ENCODE results near the gene EFNA4. TPM values are rescaled to one million over a fixed set of nuclear protein-coding genes. Genes with fewer than 3 reads are reported as not detected.

EFNA4 gene
- total RNA-seq, 2 experiments from 2014 or later = 3.3 to 4.5 TPM

GRCh38 chr1:155034318-155035208 is 29.0 kb upstream of the EFNA4 start:
- intact Hi-C loops (cut with micrococcal nuclease) = no loop called here
- Mint-ChIP-seq H3K9me3 (no peaks in the 10 kb centered on the region), H3K36me3 (ENCODE audit: low read depth) (no peaks in the 10 kb centered on the region), H3K27ac (no peak overlapping the region), H3K4me1 (ENCODE audit: low read depth) (no peaks in the 10 kb centered on the region), H3K4me3 (no peak overlapping the region), H3K27me3 (ENCODE audit: low read depth) (no peaks in the 10 kb centered on the region)
- DNase-seq = no peak
- CTCF ChIA-PET = interaction anchor here (0.9 to 1.1 kb wide), 3 partner anchors 10 to 139 kb away, joined by 3 to 4 read pairs (median 3); partner anchors contain the start of genes ADAM15 and KRTCAP2

- intact Hi-C loops (cut with micrococcal nuclease) = no loop called here
- Mint-ChIP-seq H3K36me3 (ENCODE audit: low read depth) (no peaks in the 10 kb centered on the region), H3K27me3 (ENCODE audit: low read depth) (no peaks in the 10 kb centered on the region), H3K27ac (no peak overlapping the region), H3K4me1 (ENCODE audit: low read depth) (no peaks in the 10 kb centered on the region), H3K4me3 (no peak overlapping the region), H3K9me3 (no peaks in the 10 kb centered on the region)
- DNase-seq = no peak
- CTCF ChIA-PET = interaction anchor here (1.1 kb wide), 1 partner anchor 9 kb away, joined by 4 read pairs; no protein-coding TSS in a partner anchor
Measured at GRCh38 chr1:155035936-155036335, 27.6 kb upstream of the EFNA4 start.

- H3K9me3 Mint-ChIP-seq = no peaks in the 10 kb centered on the region
- CTCF ChIA-PET = no interaction called here
- H3K27ac Mint-ChIP-seq = no peak overlapping the region
- intact Hi-C loops (cut with micrococcal nuclease) = no loop called here
- H3K36me3 Mint-ChIP-seq (ENCODE audit: low read depth) = no peaks in the 10 kb centered on the region
- no peak overlapping the region for H3K4me3 Mint-ChIP-seq
- H3K27me3 Mint-ChIP-seq (ENCODE audit: low read depth) = no peaks in the 10 kb centered on the region
- no peaks in the 10 kb centered on the region for H3K4me1 Mint-ChIP-seq (ENCODE audit: low read depth)
- DNase-seq = no peak
Measured at GRCh38 chr1:155037043-155037442, 26.5 kb upstream of the EFNA4 start.

GRCh38 chr1:155037851-155038441 is 25.6 kb upstream of the EFNA4 start:
- Mint-ChIP-seq H3K9me3 (no peaks in the 10 kb centered on the region), H3K4me3 (no peak overlapping the region), H3K4me1 (ENCODE audit: low read depth) (no peaks in the 10 kb centered on the region), H3K27me3 (ENCODE audit: low read depth) (no peaks in the 10 kb centered on the region), H3K27ac (no peak overlapping the region), H3K36me3 (ENCODE audit: low read depth) (no peaks in the 10 kb centered on the region)
- DNase-seq = no peak
- intact Hi-C loops (cut with micrococcal nuclease) = no loop called here
- CTCF ChIA-PET = interaction anchor here (1.4 to 1.5 kb wide), 2 partner anchors 16 to 53 kb away, joined by 3 to 5 read pairs; no protein-coding TSS in a partner anchor

- Mint-ChIP-seq H3K4me3 (no peak overlapping the region), H3K27ac (no peak overlapping the region), H3K27me3 (ENCODE audit: low read depth) (no peaks in the 10 kb centered on the region), H3K36me3 (ENCODE audit: low read depth) (no peaks in the 10 kb centered on the region), H3K4me1 (ENCODE audit: low read depth) (no peaks in the 10 kb centered on the region), H3K9me3 (no peaks in the 10 kb centered on the region)
- DNase-seq = no peak
- CTCF ChIA-PET = interaction anchor here (0.9 to 1.5 kb wide), 4 partner anchors 16 to 130 kb away, joined by 3 to 5 read pairs (median 3); no protein-coding TSS in a partner anchor
- intact Hi-C loops (cut with micrococcal nuclease) = no loop called here
Measured at GRCh38 chr1:155038602-155039307, 24.8 kb upstream of the EFNA4 start.

- no peaks in the 10 kb centered on the region for H3K36me3 Mint-ChIP-seq (ENCODE audit: low read depth)
- no peaks in the 10 kb centered on the region for H3K4me1 Mint-ChIP-seq (ENCODE audit: low read depth)
- intact Hi-C loops (cut with micrococcal nuclease) = no loop called here
- CTCF ChIA-PET = interaction anchor here (0.9 to 3.0 kb wide), 4 partner anchors 12 to 130 kb away, joined by 3 to 14 read pairs (median 3); partner anchors contain the start of gene ADAM15
- DNase-seq = no peak
- no peak overlapping the region for H3K4me3 Mint-ChIP-seq
- no peaks in the 10 kb centered on the region for H3K27me3 Mint-ChIP-seq (ENCODE audit: low read depth)
- H3K9me3 Mint-ChIP-seq = no peaks in the 10 kb centered on the region
- no peak overlapping the region for H3K27ac Mint-ChIP-seq
Measured at GRCh38 chr1:155039308-155039669, 24.3 kb upstream of the EFNA4 start.

GRCh38 chr1:155040358-155041093 is 23.0 kb upstream of the EFNA4 start:
- Mint-ChIP-seq H3K4me3 (no peak overlapping the region), H3K36me3 (ENCODE audit: low read depth) (no peaks in the 10 kb centered on the region), H3K27ac (no peak overlapping the region), H3K4me1 (ENCODE audit: low read depth) (peaks cover 11% of the 10 kb centered on the region), H3K9me3 (no peaks in the 10 kb centered on the region), H3K27me3 (ENCODE audit: low read depth) (no peaks in the 10 kb centered on the region)
- intact Hi-C loops (cut with micrococcal nuclease) = no loop called here
- DNase-seq = no peak
- CTCF ChIA-PET = interaction anchor here (0.5 to 3.0 kb wide), 7 partner anchors 10 to 584 kb away, joined by 3 to 14 read pairs (median 4); partner anchors contain the start of gene ADAM15

- Mint-ChIP-seq H3K36me3 (ENCODE audit: low read depth) (no peaks in the 10 kb centered on the region), H3K4me1 (ENCODE audit: low read depth) (peaks cover 13% of the 10 kb centered on the region), H3K27ac (no peak overlapping the region), H3K4me3 (no peak overlapping the region), H3K9me3 (no peaks in the 10 kb centered on the region), H3K27me3 (ENCODE audit: low read depth) (no peaks in the 10 kb centered on the region)
- DNase-seq = no peak
- intact Hi-C loops (cut with micrococcal nuclease) = no loop called here
- CTCF ChIA-PET = interaction anchor here (0.8 to 11.4 kb wide), 4 partner anchors 20 to 106 kb away, joined by 3 to 197 read pairs (median 12); partner anchors contain the start of genes EFNA4 and LENEP
Measured at GRCh38 chr1:155042789-155043188, 20.8 kb upstream of the EFNA4 start.

- Mint-ChIP-seq H3K36me3 (ENCODE audit: low read depth) (no peaks in the 10 kb centered on the region), H3K4me3 (no peak overlapping the region), H3K4me1 (ENCODE audit: low read depth) (peaks cover 13% of the 10 kb centered on the region), H3K27me3 (ENCODE audit: low read depth) (no peaks in the 10 kb centered on the region), H3K27ac (no peak overlapping the region), H3K9me3 (no peaks in the 10 kb centered on the region)
- intact Hi-C loops (cut with micrococcal nuclease) = no loop called here
- CTCF ChIA-PET = interaction anchor here (0.8 to 11.4 kb wide), 9 partner anchors 11 to 129 kb away, joined by 3 to 197 read pairs (median 7); partner anchors contain the start of genes EFNA4, KRTCAP2 and LENEP
- DNase-seq = no peak
Measured at GRCh38 chr1:155043301-155043702, 20.2 kb upstream of the EFNA4 start.

- H3K27ac Mint-ChIP-seq = no peak overlapping the region
Measured at GRCh38 chr1:155043793-155044192, 19.7 kb upstream of the EFNA4 start.

GRCh38 chr1:155044365-155044764 is 19.2 kb upstream of the EFNA4 start:
- Mint-ChIP-seq H3K4me1 (ENCODE audit: low read depth) (peaks cover 13% of the 10 kb centered on the region), H3K36me3 (ENCODE audit: low read depth) (no peaks in the 10 kb centered on the region), H3K27me3 (ENCODE audit: low read depth) (no peaks in the 10 kb centered on the region), H3K27ac (no peak overlapping the region), H3K4me3 (no peak overlapping the region), H3K9me3 (no peaks in the 10 kb centered on the region)
- CTCF ChIA-PET = interaction anchor here (0.9 to 11.4 kb wide), 19 partner anchors 9 to 128 kb away, joined by 3 to 197 read pairs (median 5); partner anchors contain the start of genes EFNA4 and KRTCAP2
- intact Hi-C loops (cut with micrococcal nuclease) = no loop called here
- no peak for DNase-seq

More at GRCh38 chr1:155043793-155044192, 19.7 kb upstream of the EFNA4 start:
- Mint-ChIP-seq H3K4me1 (ENCODE audit: low read depth) (peaks cover 13% of the 10 kb centered on the region), H3K36me3 (ENCODE audit: low read depth) (no peaks in the 10 kb centered on the region), H3K4me3 (no peak overlapping the region), H3K27me3 (ENCODE audit: low read depth) (no peaks in the 10 kb centered on the region), H3K9me3 (no peaks in the 10 kb centered on the region)
- no peak for DNase-seq
- CTCF ChIA-PET = interaction anchor here (0.8 to 11.4 kb wide), 18 partner anchors 10 to 129 kb away, joined by 3 to 197 read pairs (median 6); partner anchors contain the start of genes EFNA4, KRTCAP2 and LENEP
- intact Hi-C loops (cut with micrococcal nuclease) = no loop called here
